HS-27A (cell line): ENCODE results near the gene GLB1L2.
"Not testable (repeated sequence)": the region's sequence is repeated elsewhere in the genome, so short reads cannot be mapped to it uniquely, and the experiment has no call there.

Source experiments
- DNase-seq: peaks from one replicate; pipeline ENCODE4 v3.0.0-alpha.2; 2012; ENCODE audit warnings: low read depth, missing footprints

GLB1L2 gene

DNA sequence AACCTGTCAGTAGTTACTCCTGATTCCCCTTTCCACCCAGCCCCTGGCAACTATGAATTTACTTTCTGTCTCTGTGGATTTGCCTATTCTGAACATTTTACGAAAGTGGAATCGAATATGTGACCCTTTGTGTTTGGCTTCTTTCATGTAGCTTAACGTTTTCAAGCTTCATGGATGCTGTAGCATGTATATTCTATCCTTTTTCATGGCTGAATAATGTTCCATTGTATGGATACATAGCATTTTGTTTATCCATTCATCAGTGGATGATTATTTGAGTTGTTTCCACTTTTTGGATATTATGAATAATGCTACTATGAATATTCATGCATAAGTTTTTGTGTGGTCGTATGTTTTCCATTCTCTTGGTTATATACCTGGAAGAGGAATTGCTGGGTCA, 9.2 kb upstream of the GLB1L2 start:
- DNase-seq = no peak

DNA sequence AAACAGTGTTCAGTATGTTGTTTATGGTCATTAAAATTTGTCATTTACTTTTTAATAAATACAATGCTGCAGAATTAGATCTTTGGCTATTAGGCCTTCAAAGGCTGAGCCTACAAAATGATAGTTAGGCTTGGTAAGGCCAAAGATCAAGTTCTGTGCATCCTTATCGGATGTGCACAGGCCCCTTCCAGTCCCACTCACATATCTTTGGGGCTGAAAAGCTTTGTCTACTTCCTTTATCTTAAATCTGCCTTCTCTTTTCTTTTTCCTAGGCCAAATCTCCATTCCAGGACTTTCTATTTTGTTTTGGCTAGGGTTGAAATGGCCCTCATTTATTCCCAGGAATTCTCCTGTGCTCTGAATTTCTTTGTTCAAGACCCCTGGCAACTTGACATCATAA, 3.4 kb upstream of the GLB1L2 start:
- DNase-seq = no peak

DNA sequence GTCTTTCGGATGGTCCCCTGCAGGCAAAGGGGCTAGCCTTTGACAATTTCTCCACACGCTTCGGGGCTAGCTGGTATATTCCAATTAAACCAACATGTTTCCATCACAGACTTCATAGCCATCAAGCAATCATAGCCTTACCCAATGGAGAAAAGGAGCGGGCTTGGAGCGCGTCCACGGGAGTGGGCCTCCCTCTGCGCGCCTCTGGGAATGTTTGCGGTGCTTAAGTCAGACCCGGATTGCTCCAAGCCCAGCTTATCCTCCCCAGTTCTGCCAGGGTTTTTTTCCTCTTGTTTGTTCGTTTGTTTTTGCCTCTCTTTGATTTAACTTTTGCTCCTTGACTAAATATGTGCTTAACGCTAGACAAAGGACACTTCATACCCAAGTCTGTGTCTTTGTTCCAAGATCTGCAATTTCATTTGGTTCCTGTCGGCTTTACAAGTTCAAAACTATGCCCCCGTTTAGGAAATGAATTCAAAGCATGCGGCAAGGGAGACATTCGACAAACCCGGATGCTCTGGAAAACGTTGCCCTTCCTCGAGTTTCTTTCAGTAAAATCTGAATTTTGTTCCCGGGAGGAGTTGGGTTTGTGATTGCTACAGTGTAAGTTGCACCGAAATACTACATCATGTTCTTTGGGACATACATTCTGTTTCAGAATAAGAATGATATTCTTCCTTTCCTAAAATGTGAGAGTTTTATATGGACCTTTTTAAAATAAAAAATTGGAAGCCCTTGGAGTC, 1.0 kb upstream of the GLB1L2 start:
- no peak for DNase-seq

- DNase-seq = no peak
Observed at GRCh38 chr11:134332189-134332631, 422 bp downstream of the GLB1L2 start.

DNA sequence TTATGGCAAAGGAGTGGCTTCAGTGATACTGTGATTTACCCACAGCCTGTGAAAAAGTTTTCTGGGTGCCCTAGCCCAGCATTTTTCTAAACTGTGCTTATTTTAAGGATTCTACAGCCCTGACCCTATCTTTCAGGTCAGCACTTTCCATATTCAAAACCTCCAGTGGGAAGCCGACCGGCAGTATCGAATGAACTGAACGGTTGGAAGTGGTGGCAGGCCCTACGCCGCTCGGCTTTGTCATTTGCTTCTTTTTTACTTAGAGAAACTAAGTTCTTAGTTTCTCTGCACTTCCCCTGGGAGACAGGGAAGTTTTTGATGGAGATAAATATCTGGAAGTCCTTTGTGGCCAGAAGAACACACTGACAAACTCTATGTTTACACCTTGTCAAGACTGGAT, 994 bp downstream of the GLB1L2 start:
- DNase-seq = no peak

DNA sequence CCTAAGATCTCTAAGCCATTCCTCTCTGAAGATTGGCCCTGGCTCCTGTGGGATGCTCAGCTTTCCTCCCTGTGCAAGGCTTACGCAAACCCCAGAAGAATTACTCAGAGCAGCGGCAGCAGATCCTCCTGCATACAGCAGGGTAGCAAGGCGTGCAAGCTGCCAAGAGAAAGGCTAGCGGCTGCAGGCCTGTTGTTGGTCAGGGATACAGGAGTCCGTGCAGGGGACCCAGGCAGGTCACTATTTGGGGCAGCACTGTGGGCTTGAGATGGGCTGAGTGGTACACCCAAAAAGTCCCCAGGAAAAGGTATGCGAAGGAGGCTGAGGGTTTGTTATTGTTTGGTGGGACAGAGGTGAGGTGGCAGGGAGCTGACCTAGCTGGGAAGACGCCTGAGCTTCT, 1.5 kb downstream of the GLB1L2 start:
- no peak for DNase-seq

DNA sequence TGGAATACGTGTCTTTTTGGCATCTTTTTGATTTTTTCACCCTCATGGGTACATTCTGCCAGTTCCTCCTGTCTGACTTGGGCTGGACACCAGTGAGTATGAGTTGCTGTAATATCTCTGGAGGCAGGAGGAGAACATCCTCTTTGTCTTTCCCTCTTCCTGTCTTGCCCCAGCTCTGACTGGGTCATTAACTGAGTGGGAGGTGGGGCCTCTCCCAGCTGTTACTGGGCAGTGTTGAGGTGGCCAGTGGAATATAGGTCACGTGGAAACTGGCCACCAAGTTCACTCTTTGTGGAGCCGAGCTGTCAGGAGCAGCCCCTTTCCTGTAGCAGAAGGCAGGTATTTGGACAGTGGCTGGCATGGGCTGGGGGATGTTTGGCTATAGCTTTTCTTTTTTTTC, 2.2 kb downstream of the GLB1L2 start:
- DNase-seq = no peak

DNA sequence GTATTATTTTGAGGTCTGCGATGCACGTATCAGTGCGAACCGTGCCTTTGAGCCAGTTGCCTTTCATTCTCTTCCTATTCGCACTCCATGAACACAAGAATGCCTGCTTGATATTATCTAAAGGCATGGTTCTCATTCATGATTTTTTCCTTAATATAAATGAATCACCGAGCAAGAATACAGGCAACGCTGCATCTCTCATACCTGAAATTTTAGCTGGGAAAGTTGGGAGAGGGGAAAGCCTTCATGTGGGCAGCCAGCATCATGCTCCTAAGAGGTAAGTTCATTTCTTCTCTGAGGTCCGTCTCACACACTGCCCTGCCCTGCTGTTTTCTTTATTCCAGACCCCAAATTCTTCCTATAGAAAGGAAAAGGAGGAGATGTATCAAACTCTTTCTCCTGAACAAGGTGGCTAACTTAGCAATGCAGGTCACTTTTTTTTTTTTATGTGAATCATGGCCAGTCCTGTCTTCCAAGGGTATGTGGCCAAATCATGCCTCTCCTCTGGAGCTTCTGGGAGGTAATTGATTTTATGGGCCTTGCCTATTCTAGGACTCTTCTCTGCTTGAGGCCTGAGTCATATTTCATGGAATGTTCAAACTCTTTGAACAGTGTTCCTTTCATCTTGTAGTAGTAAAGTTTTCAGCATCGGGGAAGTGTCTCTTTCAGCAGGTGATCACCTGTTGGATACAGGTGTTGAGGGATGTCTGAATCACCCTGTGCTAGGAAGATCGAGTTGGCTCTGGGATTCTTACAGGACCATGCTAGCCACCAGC, 3.2 kb downstream of the GLB1L2 start:
- no peak for DNase-seq

GRCh38 chr11:134337051-134337450, 5.3 kb downstream of the GLB1L2 start:
- no peak for DNase-seq

DNA sequence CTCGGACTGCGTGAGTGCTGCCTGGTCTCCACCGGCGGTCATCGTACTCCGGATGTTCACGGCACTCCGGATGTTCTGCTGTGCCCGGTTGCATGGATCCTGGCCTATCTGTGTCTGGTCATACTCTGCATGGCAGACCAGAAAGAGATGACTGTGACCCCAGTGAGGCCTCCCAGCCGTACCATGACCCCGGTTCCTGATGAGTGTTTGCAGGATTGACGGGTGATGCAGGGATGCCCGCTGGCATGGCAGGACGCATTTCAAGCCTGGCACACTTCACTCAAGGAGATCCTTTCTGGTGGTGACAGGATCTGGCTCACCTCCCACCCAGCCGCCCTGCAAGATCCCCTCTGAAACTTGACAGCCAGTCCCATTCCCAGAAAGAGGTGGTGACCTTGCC, 6.3 kb downstream of the GLB1L2 start:
- no peak for DNase-seq

- no peak for DNase-seq
Observed at GRCh38 chr11:134338654-134339053, 6.9 kb downstream of the GLB1L2 start.

GRCh38 chr11:134339756-134340155, 8.0 kb downstream of the GLB1L2 start:
- DNase-seq = no peak

- DNase-seq = no peak
Observed at GRCh38 chr11:134340354-134340964, 8.7 kb downstream of the GLB1L2 start.

DNA sequence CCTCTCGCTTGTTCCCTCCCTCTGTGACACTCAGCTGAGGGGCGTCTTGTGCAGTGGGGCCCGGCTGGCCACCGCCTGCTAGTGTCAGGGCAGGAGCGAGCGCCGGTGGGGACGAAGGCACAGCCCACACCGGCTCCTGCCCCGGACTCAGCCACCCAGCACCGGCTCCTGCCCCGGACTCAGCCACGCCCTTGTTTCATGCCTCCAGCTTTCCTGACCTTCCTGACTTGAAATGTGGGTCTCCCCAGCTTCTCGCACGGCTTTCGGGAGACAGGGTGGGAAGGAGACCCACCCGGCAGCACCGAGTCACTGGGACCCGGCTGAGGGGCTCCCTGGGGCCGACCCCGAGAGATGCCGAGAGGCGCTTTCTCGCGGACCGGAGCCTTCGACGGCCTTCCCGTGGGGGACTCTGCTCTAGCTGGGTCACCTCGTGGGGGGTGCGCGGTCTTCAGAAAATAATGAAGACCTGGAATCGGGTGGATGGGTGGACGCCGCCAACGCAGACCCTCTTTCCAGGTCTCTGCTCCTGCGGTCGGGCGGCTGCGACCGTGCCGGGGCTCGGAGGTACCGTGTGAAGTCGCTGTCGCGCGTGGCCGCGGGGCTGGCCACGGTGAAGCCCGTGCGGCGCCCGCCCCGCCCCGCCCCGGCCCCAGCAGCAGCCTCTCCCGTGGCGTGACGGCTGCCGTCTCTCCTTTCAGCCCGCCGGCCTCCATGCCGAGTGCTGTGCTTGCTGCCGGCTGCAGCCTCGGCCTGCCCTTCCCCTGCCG, 10.2 kb downstream of the GLB1L2 start:
- no peak for DNase-seq

- no peak for DNase-seq
Observed at GRCh38 chr11:134342572-134343340, 11.0 kb downstream of the GLB1L2 start.

DNA sequence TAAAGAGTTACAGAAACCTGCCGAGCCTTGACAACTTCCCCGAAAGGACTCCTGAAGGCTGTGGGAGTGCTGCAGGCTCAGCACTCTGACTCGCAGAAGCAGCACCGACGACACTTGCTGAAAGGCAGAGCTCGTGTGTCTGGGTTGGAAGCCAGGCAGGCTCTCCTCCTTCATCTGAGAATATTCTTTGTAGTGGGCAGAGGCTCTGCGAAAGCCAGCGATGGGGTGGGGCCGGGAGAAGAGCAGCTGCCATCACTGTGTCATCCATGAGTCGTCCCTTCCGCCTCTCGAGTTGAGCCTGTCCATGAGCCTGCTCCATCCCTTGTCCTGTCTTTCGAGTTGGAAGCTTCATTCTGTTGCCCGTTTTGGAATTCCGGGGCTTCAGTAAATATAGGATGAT, 11.9 kb downstream of the GLB1L2 start:
- DNase-seq = no peak

DNA sequence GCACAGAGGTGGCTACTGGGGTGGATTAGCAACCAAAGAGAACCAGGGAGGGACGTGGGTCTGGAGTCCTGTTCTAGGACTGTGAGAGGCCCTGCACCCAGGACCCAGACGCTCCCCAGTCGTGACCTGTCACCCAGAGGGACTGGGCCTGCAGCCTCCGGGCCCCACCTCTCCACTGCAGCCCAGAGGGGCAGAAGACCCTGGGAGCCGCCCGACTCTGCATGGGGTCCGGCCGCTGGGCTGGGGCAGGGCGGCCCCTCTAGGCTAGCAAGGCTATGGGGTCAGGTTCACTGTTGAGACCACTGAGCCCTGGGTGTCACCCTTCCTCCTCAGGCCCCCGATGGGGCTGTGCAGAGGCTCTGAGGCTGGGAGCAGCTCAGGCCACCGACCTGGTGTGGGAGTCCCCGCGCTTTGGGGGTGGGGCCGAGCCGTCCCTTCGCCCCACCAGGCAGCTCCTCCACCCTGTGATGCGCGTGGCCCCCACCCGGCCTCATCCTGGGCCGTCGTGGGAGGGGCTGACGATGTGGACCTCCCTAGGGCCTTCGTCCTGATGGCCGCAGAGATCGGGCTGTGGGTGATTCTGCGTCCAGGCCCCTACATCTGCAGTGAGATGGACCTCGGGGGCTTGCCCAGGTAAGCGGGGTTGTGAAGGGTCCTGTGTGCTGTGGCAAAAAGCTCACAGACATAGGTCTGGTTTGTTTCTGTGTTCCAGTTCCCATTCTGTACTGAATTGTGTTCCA, 12.9 kb downstream of the GLB1L2 start:
- not testable (repeated sequence) for DNase-seq

- no peak for DNase-seq
Observed at GRCh38 chr11:134345237-134345550, 13.4 kb downstream of the GLB1L2 start.

DNA sequence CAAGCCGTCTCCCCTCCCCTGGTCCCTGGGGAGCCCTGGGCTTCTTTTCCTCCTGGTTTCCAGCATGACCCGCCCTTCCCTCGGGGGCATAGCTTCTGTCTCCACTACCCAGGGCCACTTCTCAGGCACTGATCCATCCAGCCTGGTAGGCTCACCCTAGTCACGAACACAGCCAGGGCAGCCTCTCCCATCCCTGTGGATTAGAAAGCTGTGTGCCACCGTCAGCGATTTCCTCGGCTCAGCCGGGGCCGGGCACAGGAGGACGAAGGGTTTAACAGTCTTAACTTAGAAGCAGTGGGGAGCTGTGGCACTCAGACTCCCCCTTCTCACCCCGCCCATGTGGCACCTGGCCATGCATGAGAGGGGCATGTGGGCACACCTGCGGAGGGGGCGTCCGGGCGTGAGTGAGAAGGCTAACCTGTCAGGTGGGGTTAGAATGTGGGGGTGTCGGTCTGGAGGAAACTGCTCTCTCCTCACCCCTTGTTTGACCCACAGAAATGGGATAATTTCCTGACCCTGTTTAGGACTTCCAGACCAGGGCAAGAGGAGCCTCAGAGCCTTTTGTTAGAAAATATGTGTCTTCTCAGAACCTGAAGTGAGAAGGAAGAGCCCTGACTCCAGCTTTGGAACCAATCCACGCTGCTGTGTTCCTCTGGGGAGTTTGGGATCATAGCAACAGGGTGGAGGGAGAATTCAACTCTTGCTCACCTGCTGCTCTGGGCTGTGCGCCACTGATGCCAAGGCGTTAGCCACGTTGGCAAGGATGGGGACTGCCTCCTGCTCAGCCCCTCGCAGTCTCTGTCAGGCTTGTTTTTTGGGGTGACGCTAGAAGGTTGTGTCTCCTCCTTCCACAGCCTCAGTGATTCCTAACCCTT, 14.6 kb downstream of the GLB1L2 start:
- DNase-seq = no peak

GRCh38 chr11:134346976-134347350, 15.2 kb downstream of the GLB1L2 start:
- DNase-seq = no peak
